Sigmoid colon (tissue), 7 donors: ENCODE measurements around the gene ACKR2. TPM values are rescaled to one million over a fixed set of nuclear protein-coding genes. Genes with fewer than 3 reads are reported as not detected.

Experiments
- polyA plus RNA-seq, 3 donors: library from polyadenylated mRNA; stranded (reverse); fragments of 200-250 nt; gene quantifications; one replicate each; pipeline ENCODE4 v1.2.3, GENCODE V29; 2013
- small RNA-seq, 3 donors: library from RNA; depleted of rRNA; stranded (forward); fragments of <200 nt; gene quantifications; one replicate each; pipeline ENCODE3, GENCODE V24; 2016
- total RNA-seq, 4 donors: library from RNA; depleted of rRNA; stranded (reverse); fragments of >200 nt; gene quantifications; one replicate each; pipeline ENCODE4 v1.1.0, GENCODE V29; 2016
- donor health status: healthy with polysubstance abuse.
- donor health status: Bipolar disorder and iron deficiency.
- donor health status: healthy.

ACKR2 gene
- total and polyA plus RNA-seq, 7 donors = 1.2 to 8.6 (median 1.9) TPM

Small RNA genes lying within 50 kb of the gene (small RNA-seq; reads per million reads assigned to genes)
- 0 reads per million in 3 donors for gene CCDC13

Other genes starting within 250 kb of the ACKR2 start
- 10 to 100 TPM; 48.5 to 89.2 (median 57.2) TPM for gene SEC22C, start 227.5 kb upstream of the ACKR2 start, total RNA-seq
- 10 to 100 TPM in 2 of 3 donors, 1 to 10 TPM in 1; 8.4 to 18.2 (median 11.3) TPM for gene SEC22C, start 227.5 kb upstream of the ACKR2 start, polyA plus RNA-seq
- 10 to 100 TPM in 2 of 4 donors, 1 to 10 TPM in 2; 9.1 to 27.0 (median 12.8) TPM for gene SS18L2, start 218.6 kb upstream of the ACKR2 start, total RNA-seq
- gene SS18L2, start 218.6 kb upstream of the ACKR2 start, polyA plus RNA-seq = 10 to 100 TPM; 36.6 to 67.3 (median 41.5) TPM
- gene NKTR, start 208.8 kb upstream of the ACKR2 start, total RNA-seq = 100 to 1,000 TPM in 1 of 4 donors, 10 to 100 TPM in 3; 81.3 to 130 (median 84.4) TPM
- 10 to 100 TPM in 1 of 3 donors, 1 to 10 TPM in 2; 1.8 to 27.9 (median 2.5) TPM for gene NKTR, start 208.8 kb upstream of the ACKR2 start, polyA plus RNA-seq
- gene ZBTB47, start 155.7 kb upstream of the ACKR2 start, total RNA-seq = 10 to 100 TPM; 34.9 to 74.8 (median 56.9) TPM
- gene ZBTB47, start 155.7 kb upstream of the ACKR2 start, polyA plus RNA-seq = 10 to 100 TPM in 1 of 3 donors, 1 to 10 TPM in 2; 6.2 to 21.0 (median 9.5) TPM
- gene KLHL40, start 123.9 kb upstream of the ACKR2 start, total RNA-seq = under 1 TPM in 1 of 4 donors, not detected in 3; under 0.01 TPM
- not detected for gene KLHL40, start 123.9 kb upstream of the ACKR2 start, polyA plus RNA-seq
- gene HHATL, start 106.6 kb upstream of the ACKR2 start, total RNA-seq = not detected
- gene HHATL, start 106.6 kb upstream of the ACKR2 start, polyA plus RNA-seq = 1 to 10 TPM in 1 of 3 donors, under 1 TPM in 1, not detected in 1; 0.31 to 1.4 TPM
- gene CCDC13, start 36.2 kb upstream of the ACKR2 start, total RNA-seq = 1 to 10 TPM in 3 of 4 donors, not detected in 1; 1.3 to 3.9 (median 1.8) TPM
- gene CCDC13, start 36.2 kb upstream of the ACKR2 start, polyA plus RNA-seq = under 1 TPM; 0.60 to 0.85 (median 0.69) TPM
- gene HIGD1A, start 5.0 kb upstream of the ACKR2 start, total RNA-seq = 100 to 1,000 TPM; 127 to 272 (median 176) TPM
- 1,000 to 10,000 TPM in 1 of 3 donors, 100 to 1,000 TPM in 2; 314 to 1,597 (median 947) TPM for gene HIGD1A, start 5.0 kb upstream of the ACKR2 start, polyA plus RNA-seq
- gene CYP8B1, start 66.4 kb downstream of the ACKR2 start, total RNA-seq = not detected
- gene CYP8B1, start 66.4 kb downstream of the ACKR2 start, polyA plus RNA-seq = under 1 TPM in 1 of 3 donors, not detected in 2; under 0.01 TPM
- gene ZNF662, start 96.7 kb downstream of the ACKR2 start, total RNA-seq = 10 to 100 TPM in 1 of 4 donors, 1 to 10 TPM in 3; 7.4 to 18.6 (median 9.0) TPM
- 1 to 10 TPM in 2 of 3 donors, under 1 TPM in 1; 0.46 to 2.4 (median 2.1) TPM for gene ZNF662, start 96.7 kb downstream of the ACKR2 start, polyA plus RNA-seq
- 10 to 100 TPM in 3 of 4 donors, 1 to 10 TPM in 1; 8.1 to 32.7 (median 18.1) TPM for gene GASK1A, start 169.9 kb downstream of the ACKR2 start, total RNA-seq
- 1 to 10 TPM in 2 of 3 donors, under 1 TPM in 1; 0.92 to 1.8 (median 1.2) TPM for gene GASK1A, start 169.9 kb downstream of the ACKR2 start, polyA plus RNA-seq